ELR (cell line): Measurements from ENCODE around the gene GTF2H2C.
"Not testable (repeated sequence)": the region's sequence is repeated elsewhere in the genome, so short reads cannot be mapped to it uniquely, and the experiment has no call there.

Experiments
- DNase-seq: peaks from one replicate; pipeline ENCODE4 v3.0.0-alpha.2; 2015; ENCODE audit warnings: low read depth

GTF2H2C gene

DNA sequence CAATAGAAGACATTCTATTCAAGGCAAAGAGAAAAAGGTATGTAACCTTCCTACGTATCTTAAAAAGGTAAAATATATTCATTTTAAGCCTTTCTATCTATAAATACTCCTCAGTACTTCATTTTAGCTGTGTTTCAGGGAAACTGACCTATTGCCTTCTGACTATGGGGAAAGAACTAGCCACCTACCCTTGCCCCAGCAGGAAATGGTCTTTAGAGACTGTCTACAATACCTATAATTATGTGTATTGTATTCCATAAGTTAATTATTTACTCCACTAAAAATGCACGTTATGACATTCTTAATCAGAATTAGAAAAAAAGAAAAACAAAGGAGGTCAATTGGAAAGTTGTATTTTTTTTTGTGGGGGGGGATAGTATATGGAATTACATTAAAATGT is 6.2 kb downstream of the GTF2H2C start:
- not testable (repeated sequence) for DNase-seq

DNA sequence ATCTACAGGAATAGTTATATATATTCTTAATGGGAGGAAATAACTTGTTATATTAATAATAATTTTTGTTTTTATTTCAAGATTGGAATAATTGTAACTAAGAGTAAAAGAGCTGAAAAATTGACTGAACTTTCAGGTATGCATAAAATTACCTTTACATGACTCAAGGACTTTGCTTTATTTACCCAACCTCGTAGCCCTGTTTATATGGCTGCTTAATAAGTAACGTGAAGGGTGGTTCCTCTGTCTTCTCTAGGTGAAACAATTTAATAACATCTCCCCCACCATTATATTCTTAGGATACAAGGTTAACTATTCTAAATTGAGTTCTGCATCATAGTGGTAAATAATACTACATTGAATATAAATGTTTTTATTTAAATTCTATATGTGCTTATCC is 8.1 kb downstream of the GTF2H2C start:
- DNase-seq = not testable (repeated sequence)

DNA sequence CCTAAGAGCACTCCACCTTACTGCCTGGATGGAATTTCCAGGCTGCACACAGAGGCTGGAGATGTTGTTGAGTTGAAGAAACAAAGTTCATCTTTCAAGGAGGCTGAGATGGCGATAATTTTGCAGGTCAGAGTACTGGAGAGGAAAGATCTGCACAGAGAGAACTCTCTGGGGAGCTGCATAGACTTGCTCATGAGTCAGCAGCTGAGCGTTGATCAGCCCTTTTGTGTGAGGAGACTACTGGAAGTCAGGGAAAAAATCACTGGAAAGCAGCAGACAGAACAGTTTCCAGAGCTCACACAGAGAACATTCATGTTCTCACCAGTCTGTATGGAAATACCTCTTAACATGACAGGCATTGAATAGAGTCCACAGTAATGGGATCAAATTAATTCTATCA is 23.4 kb downstream of the GTF2H2C start:
- not testable (repeated sequence) for DNase-seq

DNA sequence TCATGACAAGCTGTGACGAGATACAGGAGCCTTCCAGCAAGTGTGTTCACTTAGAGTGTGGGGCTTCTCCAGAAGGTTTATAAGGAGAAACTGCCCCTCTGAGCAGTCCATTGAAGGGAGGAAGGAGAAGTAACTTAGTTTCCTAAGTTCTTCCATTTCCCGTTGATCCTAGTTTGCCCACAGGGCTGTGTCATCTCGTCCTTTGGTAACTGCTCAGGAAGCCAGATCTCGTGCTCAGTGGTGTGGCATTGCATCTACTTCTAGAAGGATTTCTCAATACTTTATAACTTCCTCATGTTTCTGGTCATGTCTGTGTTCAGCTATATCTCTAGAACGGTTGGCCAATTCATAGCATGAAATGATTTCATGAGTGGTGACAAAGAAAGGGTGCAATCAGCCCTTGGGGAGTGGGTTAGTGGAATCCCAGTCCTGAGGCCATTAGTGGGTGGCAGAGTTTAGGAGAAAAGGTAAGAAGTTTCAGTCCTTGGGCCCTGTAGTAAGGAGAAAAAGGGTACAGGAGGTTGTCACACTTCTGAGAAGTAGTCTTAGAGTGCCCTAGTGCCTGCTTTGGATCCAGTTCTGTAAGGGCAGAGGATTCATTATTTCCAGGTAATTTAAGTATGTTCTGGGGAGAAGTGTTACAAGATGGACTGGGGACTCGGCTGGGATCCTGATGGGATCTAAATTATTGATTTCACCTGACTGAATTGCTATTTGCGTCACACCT is 36.3 kb downstream of the GTF2H2C start:
- DNase-seq = not testable (repeated sequence)

DNA sequence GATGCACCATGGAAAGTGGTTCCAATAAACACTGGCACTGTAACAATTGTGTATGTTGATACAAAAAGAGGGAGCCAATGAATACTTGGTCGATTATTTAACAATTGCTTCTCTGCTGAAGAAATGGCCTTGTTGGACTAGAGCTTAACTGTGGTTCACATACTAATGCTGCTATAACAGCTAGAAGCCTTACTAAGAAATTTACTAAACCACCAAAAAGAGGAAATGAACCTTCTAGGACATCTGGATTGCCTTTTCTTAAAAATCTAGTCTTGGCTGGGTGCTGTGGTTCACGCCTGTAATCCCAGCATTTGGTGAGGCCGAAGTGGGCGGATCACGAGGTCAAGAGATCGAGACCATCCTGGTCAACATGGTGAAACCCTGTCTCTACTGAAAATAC is 42.0 kb downstream of the GTF2H2C start:
- not testable (repeated sequence) for DNase-seq

DNA sequence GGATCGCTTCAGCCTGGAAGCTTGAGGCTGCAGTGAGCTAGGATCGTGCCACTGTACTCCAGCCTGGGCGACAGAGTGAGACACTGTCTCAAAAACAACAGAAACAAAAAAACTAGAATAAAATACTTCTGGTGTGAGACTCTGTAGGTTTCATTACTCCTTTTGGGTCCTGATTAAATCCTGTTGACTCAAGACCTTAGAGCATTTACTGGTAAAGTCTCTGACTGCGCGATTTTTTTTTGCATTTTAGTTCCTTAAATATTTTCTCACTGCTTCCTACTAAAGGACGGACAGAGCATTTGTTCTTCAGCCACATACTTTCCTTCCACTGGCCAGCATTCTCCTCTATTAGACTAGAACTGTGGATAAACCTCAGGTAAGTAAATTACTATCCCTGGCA is 46.8 kb downstream of the GTF2H2C start:
- DNase-seq = not testable (repeated sequence)

DNA sequence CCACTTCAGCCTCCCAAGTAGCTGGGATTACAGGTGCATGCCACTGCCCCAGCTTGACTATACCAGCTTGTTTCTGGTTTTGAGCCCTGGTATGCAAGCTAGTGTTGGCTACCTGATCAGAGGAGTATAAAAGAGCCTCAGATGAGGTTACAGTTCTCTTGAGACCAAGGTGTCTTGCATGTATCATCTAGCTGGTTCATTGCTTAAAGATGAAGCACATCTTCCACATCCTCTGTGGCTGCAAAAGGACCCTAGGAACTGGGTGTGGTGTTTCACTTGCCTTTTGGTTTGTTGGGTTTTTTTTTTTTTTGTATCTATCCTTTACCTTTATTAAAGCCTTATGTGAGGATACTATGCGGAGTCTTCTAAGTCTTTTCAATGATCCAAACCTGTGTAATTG is 47.8 kb downstream of the GTF2H2C start:
- DNase-seq = not testable (repeated sequence)

DNA sequence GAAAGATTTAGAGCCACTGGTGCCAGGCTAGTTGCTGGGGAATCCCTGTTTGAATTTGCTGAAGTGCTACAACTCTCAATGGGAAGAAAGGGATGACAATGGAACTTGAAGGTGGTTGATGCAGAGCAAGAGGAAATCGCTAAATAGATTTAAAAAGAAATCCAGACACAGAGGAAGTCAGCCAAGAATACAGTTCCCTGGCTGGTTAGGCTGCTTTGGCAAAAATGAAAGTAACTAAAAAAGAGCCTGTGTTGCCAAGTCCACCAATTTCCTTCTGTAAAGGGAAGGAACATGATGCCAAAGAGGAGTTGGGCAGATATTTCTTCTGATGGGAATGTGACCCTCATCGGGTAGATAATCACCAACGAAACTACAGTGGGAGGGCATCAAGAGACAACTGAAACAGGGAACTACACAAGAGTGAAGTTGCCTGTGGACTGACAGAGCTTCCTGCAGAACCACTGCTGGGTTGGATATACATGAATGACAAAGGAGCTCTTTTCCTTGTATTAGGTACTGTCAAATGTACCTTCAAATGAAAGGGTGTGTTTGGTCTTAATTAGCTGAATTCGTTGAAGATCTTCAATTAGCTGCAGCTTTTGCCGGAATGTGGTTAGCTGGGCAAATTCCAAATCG is 49.0 kb downstream of the GTF2H2C start:
- DNase-seq = not testable (repeated sequence)

DNA sequence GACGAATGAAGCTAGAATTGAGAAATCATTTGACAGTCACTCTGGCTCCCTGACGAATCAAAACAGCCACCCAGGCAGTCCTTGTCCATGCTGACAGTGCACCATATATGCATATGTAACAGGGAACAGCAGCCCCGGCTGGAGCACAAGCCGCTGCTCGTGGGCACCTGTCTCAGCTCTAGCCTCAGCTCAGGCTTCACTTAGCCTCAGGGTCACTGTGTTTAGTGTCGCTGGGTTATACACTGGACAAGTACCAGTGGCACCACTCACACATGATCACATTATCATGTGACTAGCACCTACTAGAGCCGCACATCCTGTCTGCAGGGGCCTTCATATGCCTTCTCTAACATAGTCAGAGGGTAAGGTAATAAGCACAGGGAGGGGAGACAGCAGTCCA is 54.9 kb downstream of the GTF2H2C start:
- DNase-seq = not testable (repeated sequence)

DNA sequence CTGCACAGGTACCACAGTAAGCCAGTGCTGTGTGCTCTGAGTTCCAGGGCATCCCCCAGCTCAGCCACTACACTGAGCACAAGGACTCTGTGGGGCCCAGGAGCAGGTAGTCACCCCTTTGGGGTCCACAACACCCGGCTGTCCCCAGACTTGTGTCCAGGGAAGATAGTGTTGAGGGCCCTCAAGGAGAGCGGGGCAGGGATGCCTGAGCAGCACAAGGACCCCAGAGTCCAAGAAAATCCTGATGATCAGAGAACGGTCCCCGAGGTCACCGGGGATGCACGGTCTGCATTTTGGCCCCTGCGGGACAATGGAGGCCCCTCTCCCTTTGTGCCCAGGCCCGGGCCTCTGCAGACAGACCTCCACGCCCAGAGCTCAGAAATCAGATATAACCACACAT is 71.9 kb downstream of the GTF2H2C start:
- DNase-seq = not testable (repeated sequence)
